Activated naive CD8-positive, alpha-beta T cell treated with anti-CD3 and anti-CD28 coated beads, Interleukin-2, amount 50 U/mL, for 24 hours (primary cell): ENCODE data around the gene SOX8.
A peak's percentile ranks its signal among the peaks of the same experiment; 100 is the strongest.

ENCODE experiments used
- ATAC-seq: fragments of 150-1000 bp; cut with Tn5 transposase; one replicate; pipeline ENCODE4 v1.10.0; 2021
- DNase-seq: peaks from one replicate; pipeline ENCODE4 v3.0.0; 2021
- H3K27ac Mint-ChIP-seq: one replicate; pipeline ENCODE4 v1.8.0; 2021; ENCODE audit warnings: mild to moderate bottlenecking, mixed read lengths
- H3K27me3 Mint-ChIP-seq: one replicate; pipeline ENCODE4 v1.8.0; 2021; ENCODE audit warnings: mixed read lengths
- H3K36me3 Mint-ChIP-seq: one replicate; pipeline ENCODE4 v1.8.0; 2021; ENCODE audit warnings: low read depth, mixed read lengths
- H3K4me1 Mint-ChIP-seq: one replicate; pipeline ENCODE4 v1.8.0; 2021; ENCODE audit warnings: mixed read lengths
- H3K4me3 Mint-ChIP-seq: one replicate; pipeline ENCODE4 v1.8.0; 2021; ENCODE audit warnings: mild to moderate bottlenecking, moderate library complexity, mixed read lengths
- H3K9me3 Mint-ChIP-seq: one replicate; pipeline ENCODE4 v1.8.0; 2021; ENCODE audit warnings: mixed read lengths

Gene SOX8

GRCh38 chr16:981695-982144, at the start of gene SOX8:
Gene SOX8, plus strand, starts transcription at chr16:981770. Its CDS starts 153 bp downstream, at chr16:981923.
- Mint-ChIP-seq H3K9me3 (no peaks in the 10 kb centered on the region), H3K27me3 (peaks cover 10% of the 10 kb centered on the region), H3K36me3 (no peaks in the 10 kb centered on the region), H3K27ac (no peak within 1 kb of the TSS), H3K4me1 (peaks cover 13% of the 10 kb centered on the region), H3K4me3 (peak within 1 kb of the TSS; percentile 70)
- DNase-seq: no peak
- ATAC-seq: no peak

GRCh38 chr16:932831-933330, 48.7 kb upstream of the SOX8 start:
- Mint-ChIP-seq H3K4me1 (peaks cover 12% of the 10 kb centered on the region), H3K27me3 (no peaks in the 10 kb centered on the region), H3K4me3 (no peak overlapping the region), H3K27ac (no peak overlapping the region), H3K9me3 (no peaks in the 10 kb centered on the region), H3K36me3 (peaks cover 2% of the 10 kb centered on the region)
- DNase-seq: no peak
- no peak for ATAC-seq

- Mint-ChIP-seq H3K9me3 (no peaks in the 10 kb centered on the region), H3K4me3 (no peak overlapping the region), H3K27ac (no peak overlapping the region), H3K4me1 (peaks cover 12% of the 10 kb centered on the region), H3K27me3 (no peaks in the 10 kb centered on the region), H3K36me3 (peaks cover 2% of the 10 kb centered on the region)
- no peak for ATAC-seq
- no peak for DNase-seq
Measured at GRCh38 chr16:933581-933980, 48.0 kb upstream of the SOX8 start.

- no peak overlapping the region for H3K27ac Mint-ChIP-seq
- H3K27me3 Mint-ChIP-seq: no peaks in the 10 kb centered on the region
- H3K4me1 Mint-ChIP-seq: peaks cover 12% of the 10 kb centered on the region
- DNase-seq (no peak), ATAC-seq (no peak)
- H3K36me3 Mint-ChIP-seq: peaks cover 2% of the 10 kb centered on the region
- H3K9me3 Mint-ChIP-seq: no peaks in the 10 kb centered on the region
- no peak overlapping the region for H3K4me3 Mint-ChIP-seq
Measured at GRCh38 chr16:934178-934577, 47.4 kb upstream of the SOX8 start.

- Mint-ChIP-seq H3K4me1 (peaks cover 12% of the 10 kb centered on the region), H3K27ac (peak overlapping the region; percentile 41), H3K27me3 (no peaks in the 10 kb centered on the region), H3K36me3 (peaks cover 3% of the 10 kb centered on the region), H3K4me3 (no peak overlapping the region), H3K9me3 (no peaks in the 10 kb centered on the region)
- DNase-seq (peak; percentile 40), ATAC-seq (peak; percentile 53)
Measured at GRCh38 chr16:935684-936083, 45.9 kb upstream of the SOX8 start.

- H3K9me3 Mint-ChIP-seq: peaks cover 9% of the 10 kb centered on the region
- peaks cover 15% of the 10 kb centered on the region for H3K36me3 Mint-ChIP-seq
- H3K27me3 Mint-ChIP-seq: no peaks in the 10 kb centered on the region
- H3K4me3 Mint-ChIP-seq: no peak overlapping the region
- ATAC-seq (no peak), DNase-seq (no peak)
- H3K4me1 Mint-ChIP-seq: peaks cover 12% of the 10 kb centered on the region
- no peak overlapping the region for H3K27ac Mint-ChIP-seq
Measured at GRCh38 chr16:937311-937710, 44.3 kb upstream of the SOX8 start.

- H3K4me1 Mint-ChIP-seq: peaks cover 12% of the 10 kb centered on the region
- H3K27ac Mint-ChIP-seq: no peak overlapping the region
Measured at GRCh38 chr16:937723-938122, 43.8 kb upstream of the SOX8 start.

GRCh38 chr16:938136-938535, 43.4 kb upstream of the SOX8 start:
- ATAC-seq (no peak), DNase-seq (no peak)
- peaks cover 15% of the 10 kb centered on the region for H3K9me3 Mint-ChIP-seq
- H3K4me3 Mint-ChIP-seq: no peak overlapping the region
- H3K27ac Mint-ChIP-seq: no peak overlapping the region
- no peaks in the 10 kb centered on the region for H3K27me3 Mint-ChIP-seq
- H3K4me1 Mint-ChIP-seq: peaks cover 12% of the 10 kb centered on the region
- peaks cover 21% of the 10 kb centered on the region for H3K36me3 Mint-ChIP-seq

More at GRCh38 chr16:937723-938122, 43.8 kb upstream of the SOX8 start:
- DNase-seq (no peak), ATAC-seq (no peak)
- H3K9me3 Mint-ChIP-seq: peaks cover 13% of the 10 kb centered on the region
- H3K27me3 Mint-ChIP-seq: no peaks in the 10 kb centered on the region
- H3K4me3 Mint-ChIP-seq: no peak overlapping the region
- H3K36me3 Mint-ChIP-seq: peaks cover 19% of the 10 kb centered on the region

GRCh38 chr16:938752-939151, 42.8 kb upstream of the SOX8 start:
- Mint-ChIP-seq H3K36me3 (peaks cover 23% of the 10 kb centered on the region), H3K4me1 (peaks cover 12% of the 10 kb centered on the region), H3K27me3 (no peaks in the 10 kb centered on the region), H3K9me3 (peaks cover 18% of the 10 kb centered on the region), H3K27ac (no peak overlapping the region), H3K4me3 (no peak overlapping the region)
- DNase-seq: no peak
- ATAC-seq: no peak

GRCh38 chr16:939311-939710, 42.3 kb upstream of the SOX8 start:
- Mint-ChIP-seq H3K36me3 (peaks cover 27% of the 10 kb centered on the region), H3K9me3 (peaks cover 24% of the 10 kb centered on the region), H3K27me3 (no peaks in the 10 kb centered on the region), H3K4me1 (peaks cover 12% of the 10 kb centered on the region), H3K27ac (no peak overlapping the region), H3K4me3 (no peak overlapping the region)
- no peak for ATAC-seq
- DNase-seq: no peak

GRCh38 chr16:939941-940340, 41.6 kb upstream of the SOX8 start:
- peaks cover 25% of the 10 kb centered on the region for H3K9me3 Mint-ChIP-seq
- H3K36me3 Mint-ChIP-seq: peaks cover 32% of the 10 kb centered on the region
- DNase-seq (no peak), ATAC-seq (no peak)
- peaks cover 12% of the 10 kb centered on the region for H3K4me1 Mint-ChIP-seq
- H3K27ac Mint-ChIP-seq: no peak overlapping the region
- H3K4me3 Mint-ChIP-seq: no peak overlapping the region
- H3K27me3 Mint-ChIP-seq: no peaks in the 10 kb centered on the region

- Mint-ChIP-seq H3K4me1 (no peaks in the 10 kb centered on the region), H3K27ac (no peak overlapping the region), H3K4me3 (no peak overlapping the region), H3K27me3 (no peaks in the 10 kb centered on the region), H3K36me3 (peaks cover 37% of the 10 kb centered on the region), H3K9me3 (peaks cover 25% of the 10 kb centered on the region)
- DNase-seq (no peak), ATAC-seq (no peak)
Measured at GRCh38 chr16:942436-943060, 39.0 kb upstream of the SOX8 start.

GRCh38 chr16:943971-944370, 37.6 kb upstream of the SOX8 start:
- no peak for DNase-seq
- no peak for ATAC-seq

GRCh38 chr16:945271-946047, 36.1 kb upstream of the SOX8 start:
- Mint-ChIP-seq H3K4me1 (no peaks in the 10 kb centered on the region), H3K4me3 (no peak overlapping the region), H3K27me3 (no peaks in the 10 kb centered on the region), H3K9me3 (peaks cover 25% of the 10 kb centered on the region), H3K27ac (no peak overlapping the region), H3K36me3 (peaks cover 37% of the 10 kb centered on the region)
- no peak for DNase-seq
- ATAC-seq: no peak

More at GRCh38 chr16:943971-944370, 37.6 kb upstream of the SOX8 start:
- no peaks in the 10 kb centered on the region for H3K27me3 Mint-ChIP-seq
- H3K36me3 Mint-ChIP-seq: peaks cover 37% of the 10 kb centered on the region
- peaks cover 25% of the 10 kb centered on the region for H3K9me3 Mint-ChIP-seq
- H3K27ac Mint-ChIP-seq: no peak overlapping the region
- no peaks in the 10 kb centered on the region for H3K4me1 Mint-ChIP-seq
- no peak overlapping the region for H3K4me3 Mint-ChIP-seq

- ATAC-seq: no peak
- DNase-seq: no peak
- Mint-ChIP-seq H3K4me3 (no peak overlapping the region), H3K27me3 (no peaks in the 10 kb centered on the region), H3K27ac (no peak overlapping the region), H3K9me3 (peaks cover 25% of the 10 kb centered on the region), H3K36me3 (peaks cover 33% of the 10 kb centered on the region), H3K4me1 (no peaks in the 10 kb centered on the region)
Measured at GRCh38 chr16:946048-946395, 35.5 kb upstream of the SOX8 start.
